Ovary (tissue), 9 donors: ENCODE measurements around the gene ARMC6. TPM values are rescaled to one million over a fixed set of nuclear protein-coding genes. Genes with fewer than 3 reads are reported as not detected.
A peak's percentile ranks its signal among the peaks of the same experiment; 100 is the strongest.

Experiments used
- DNase-seq, 5 donors: peaks; one replicate each; pipeline ENCODE4 v3.0.0-alpha.2; 2019 to 2020
- H3K27ac ChIP-seq, 2 donors: fragments of 200-600 bp; one replicate each; pipeline versions ENCODE4 v1.5.1 to v1.8.0; 2019 to 2022
- H3K27me3 ChIP-seq: fragments of 200-600 bp; one replicate; pipeline ENCODE4 v1.8.0; 2022
- H3K36me3 ChIP-seq: fragments of 200-600 bp; sonication (generic); one replicate; pipeline ENCODE4 v1.5.1; 2019
- H3K4me1 ChIP-seq: one replicate; pipeline ENCODE4 v1.8.1; 2013; ENCODE audit warnings: mild to moderate bottlenecking, moderate library complexity; ENCODE audit not compliant: insufficient read depth
- H3K4me3 ChIP-seq: fragments of 200-600 bp; sonication (generic); one replicate; pipeline ENCODE4 v1.5.1; 2017
- H3K9me3 ChIP-seq, 2 donors: fragments of 200-600 bp in 1 of 2; sonication (generic) in 1 of 2; one replicate each; pipeline versions ENCODE4 v1.5.1 to v1.8.1; 2013 to 2019; ENCODE audit warnings: mild to moderate bottlenecking in 1 of 2, moderate library complexity in 1 of 2
- CTCF ChIP-seq, 3 donors: fragments of 450-650 bp in 2 of 3; fragments of 200-600 bp in 1 of 3; IDR thresholded peaks; one replicate each; pipeline versions ENCODE4 v1.5.1 to v1.8.0; 2016 to 2022; ENCODE audit warnings: antibody characterized with exemption in 3 of 3, mild to moderate bottlenecking in 1 of 3
- EP300 ChIP-seq: sonication (generic); formaldehyde crosslinking; IDR thresholded peaks from one replicate; pipeline ENCODE4 v1.6.1; 2017; ENCODE audit warnings: antibody characterized with exemption
- POLR2A ChIP-seq: fragments of 450-650 bp; IDR thresholded peaks from one replicate; pipeline ENCODE4 v1.6.1; 2017; ENCODE audit warnings: antibody characterized with exemption, mild to moderate bottlenecking, moderate library complexity
- WGBS, 3 donors: extraction: QIAGEN DNeasy Blood & Tissue Kit in 1 of 3; methylation state at CpG; one replicate each; pipeline versions ENCODE4 v1.1.5 to v1.1.7; 2013 to 2017; 5-methylcytosine and 5-hydroxymethylcytosine counted together
- intact Hi-C, 4 donors: fragments of 100-400 bp; cut with DNase I; formaldehyde crosslinking; loops; one replicate each; pipeline versions ENCODE4 v1.11.0 to v1.15.1; 2022 to 2023
- polyA plus RNA-seq, 2 donors: library from polyadenylated mRNA; stranded (reverse); fragments of 200-250 nt in 1 of 2; fragments of 350-450 nt in 1 of 2; fragmentation: Illumina TruSeq in 1 of 2; extraction: RNeasy Lipid Tissue Mini Kit (QIAGEN cat#74804) in 1 of 2; gene quantifications; one replicate each; pipeline ENCODE4 v1.2.3, GENCODE V29; 2013 to 2014
- total RNA-seq, 7 donors: library from RNA; depleted of rRNA in 2 of 7; stranded (reverse); fragments of >200 nt in 2 of 7; fragmentation: NEBNext Ultra II Directional in 3 of 7; extraction: Animal tissue kit (Norgen Biotek cat#: 25700) in 3 of 7; gene quantifications; one replicate each; pipeline versions ENCODE4 v1.1.0 to v1.2.4, GENCODE V29; 2016 to 2023
- donor health status: DM: no; HTN: no; CAD: no; lungs with moderate emphysema.
- donor health status: DM: no; HTN: no; CAD: no.
- donor health status: Bipolar disorder and iron deficiency.
- donor health status: DM: yes; HTN: yes; CAD: no.
- donor health status: DM: no; HTN: no; CAD: no.
- donor health status: DM: yes; HTN: yes; CAD: no.

ARMC6 gene
- total and polyA plus RNA-seq, 9 donors: 7.0 to 27.5 (median 14.6) TPM

GRCh38 chr19:18992696-18993095 is 40.7 kb upstream of the ARMC6 start:
- WGBS, 3 donors: 86 to 91% (median 89%) methylated on average over 8 of the region's 8 CpGs
- TF ChIP-seq EP300: no peak
- TF ChIP-seq CTCF (IDR thresholded peaks at IDR 0.05): no peak
- no peak for TF ChIP-seq POLR2A

GRCh38 chr19:18993115-18993514 is 40.3 kb upstream of the ARMC6 start:
- Histone ChIP-seq H3K4me1 (peaks cover 3% of the 10 kb centered on the region), H3K27me3 (no peaks in the 10 kb centered on the region), H3K4me3 (no peak overlapping the region), H3K9me3 (no peaks in the 10 kb centered on the region), H3K36me3 (no peaks in the 10 kb centered on the region), H3K27ac (no peak overlapping the region)
- intact Hi-C loops: no loop called here
- no peak for TF ChIP-seq EP300
- no peak for TF ChIP-seq CTCF (IDR thresholded peaks at IDR 0.05)
- no peak for TF ChIP-seq POLR2A
- DNase-seq: no peak
- 60 to 63% (median 61%) methylated on average over 10 of the region's 10 CpGs for WGBS, 3 donors

More at GRCh38 chr19:18992696-18993095, 40.7 kb upstream of the ARMC6 start:
- intact Hi-C loops: no loop called here
- no peaks in the 10 kb centered on the region for H3K27me3 ChIP-seq
- peaks cover 3% of the 10 kb centered on the region for H3K4me1 ChIP-seq
- no peaks in the 10 kb centered on the region for H3K9me3 ChIP-seq
- no peak overlapping the region for H3K4me3 ChIP-seq
- H3K36me3 ChIP-seq: no peaks in the 10 kb centered on the region
- H3K27ac ChIP-seq: no peak overlapping the region
- DNase-seq: no peak

- DNase-seq: peak in 4 of 5 donors; percentile 45 to 73 (median 54)
- H3K27me3 ChIP-seq: no peaks in the 10 kb centered on the region
- no peak overlapping the region for H3K27ac ChIP-seq
- intact Hi-C loops: no loop called here
- no peak overlapping the region for H3K4me3 ChIP-seq
- no peaks in the 10 kb centered on the region for H3K9me3 ChIP-seq
- 3 to 11% (median 10%) methylated on average over 5 of the region's 5 CpGs for WGBS, 3 donors
- peaks cover 3% of the 10 kb centered on the region for H3K4me1 ChIP-seq
- TF ChIP-seq EP300: no peak
- no peak for TF ChIP-seq CTCF (IDR thresholded peaks at IDR 0.05)
- no peak for TF ChIP-seq POLR2A
- no peaks in the 10 kb centered on the region for H3K36me3 ChIP-seq
Observed at GRCh38 chr19:18995804-18996241, 37.6 kb upstream of the ARMC6 start.

- no peak for TF ChIP-seq CTCF (IDR thresholded peaks at IDR 0.05)
- TF ChIP-seq POLR2A: no peak
- no peak for TF ChIP-seq EP300
- WGBS, 3 donors: 74 to 84% (median 78%) methylated on average over 10 of the region's 10 CpGs
- Histone ChIP-seq H3K27ac (no peak overlapping the region), H3K9me3 (no peaks in the 10 kb centered on the region), H3K4me1 (peaks cover 3% of the 10 kb centered on the region), H3K4me3 (no peak overlapping the region), H3K27me3 (no peaks in the 10 kb centered on the region), H3K36me3 (no peaks in the 10 kb centered on the region)
- intact Hi-C loops: no loop called here
- DNase-seq: no peak
Observed at GRCh38 chr19:18996351-18996750, 37.1 kb upstream of the ARMC6 start.
